Measurements from ENCODE around the gene ARHGEF40. TPM values are rescaled to one million over a fixed set of nuclear protein-coding genes. Genes with fewer than 3 reads are reported as not detected.
A peak's percentile ranks its signal among the peaks of the same experiment; 100 is the strongest.

Gene ARHGEF40
- total RNA-seq, 1 experiment from 2014 or later, result 26.0 TPM

DNA sequence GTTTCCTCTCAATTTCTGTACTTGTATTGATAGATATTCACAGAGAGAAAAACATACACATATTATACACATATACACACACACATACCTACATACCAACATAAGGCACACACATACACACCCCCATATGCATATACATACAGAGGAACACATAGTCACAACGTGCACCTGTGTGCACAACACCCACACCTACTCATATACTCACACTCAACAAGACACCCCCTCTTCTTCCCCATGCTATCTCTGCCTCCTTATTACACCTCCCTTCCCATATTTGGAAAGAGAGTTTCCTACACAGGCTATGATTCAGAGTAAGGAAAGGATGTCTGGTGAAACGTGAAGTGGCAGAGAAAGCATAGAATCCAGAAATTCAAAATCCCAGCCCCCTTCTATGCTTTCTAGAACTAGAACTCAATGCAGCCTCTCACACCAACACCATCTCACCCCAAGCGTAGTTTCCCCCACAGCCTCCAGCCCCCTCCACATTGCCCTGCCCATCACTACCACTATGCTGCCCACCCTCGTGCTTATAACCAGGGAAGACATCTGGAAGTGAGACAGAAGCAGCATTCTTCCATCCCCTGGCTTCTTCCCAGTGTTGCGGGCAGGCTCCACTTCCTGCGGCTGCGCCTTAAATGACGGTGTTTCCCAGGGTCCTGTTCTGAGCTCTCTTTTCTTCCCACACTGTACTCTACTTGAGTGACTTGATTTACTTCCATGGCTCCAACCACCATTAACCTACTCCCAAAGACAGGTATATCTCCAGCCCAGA is 10.1 kb upstream of the ARHGEF40 start:
- DNase-seq (ENCODE audit: low read depth), result peak; percentile 69

DNA sequence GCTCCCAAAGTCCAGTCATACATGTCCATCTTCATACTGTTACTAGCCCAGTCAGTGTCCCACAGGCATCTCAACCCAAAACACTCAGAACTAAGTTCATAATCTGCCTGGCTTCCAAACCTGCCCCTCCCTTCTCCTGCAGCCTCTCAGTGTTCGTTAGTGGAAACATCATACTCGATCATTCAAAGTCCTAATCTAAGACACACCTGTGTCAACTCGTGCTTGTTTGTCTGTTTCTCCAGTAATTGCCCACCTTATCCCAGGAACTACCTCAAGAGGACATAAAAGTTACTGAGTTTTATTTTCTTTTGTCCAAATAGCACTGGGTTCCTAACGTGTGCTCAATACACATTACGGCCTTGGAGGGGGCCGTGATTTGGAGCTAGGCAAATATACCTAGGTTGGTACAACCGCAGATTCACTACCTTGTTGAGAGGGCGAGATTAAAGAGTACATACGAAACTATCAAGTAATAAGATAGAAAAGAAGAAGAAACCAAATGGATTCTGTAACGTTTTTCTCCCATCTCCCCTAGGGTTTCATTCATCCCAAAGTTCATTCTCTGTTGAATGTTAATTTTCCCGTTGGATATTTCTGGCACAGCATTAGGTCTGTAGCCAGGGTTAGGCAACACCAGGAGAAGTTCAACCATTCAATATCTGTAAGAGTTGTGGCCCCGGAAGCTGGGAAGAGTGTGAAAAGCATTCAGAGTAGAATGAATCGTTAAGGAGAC is 9.3 kb upstream of the ARHGEF40 start:
- no peak for DNase-seq (ENCODE audit: low read depth)

DNA sequence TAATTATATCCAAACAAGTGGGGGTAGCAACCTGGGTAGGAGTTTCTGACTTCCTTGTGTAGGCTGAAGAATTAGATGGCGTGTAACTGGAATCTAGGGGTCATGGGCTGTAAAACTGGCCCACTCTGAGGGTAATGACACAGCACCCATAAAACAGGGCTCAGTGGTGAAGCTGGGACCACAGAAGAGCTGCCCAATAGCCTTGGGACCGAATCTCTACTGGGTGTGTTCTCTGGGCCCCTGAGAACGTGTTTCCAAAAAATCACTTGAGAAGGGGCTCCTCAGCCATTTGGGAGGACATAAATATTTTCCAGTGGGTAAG is 8.8 kb upstream of the ARHGEF40 start:
- DNase-seq (ENCODE audit: low read depth), result no peak

DNA sequence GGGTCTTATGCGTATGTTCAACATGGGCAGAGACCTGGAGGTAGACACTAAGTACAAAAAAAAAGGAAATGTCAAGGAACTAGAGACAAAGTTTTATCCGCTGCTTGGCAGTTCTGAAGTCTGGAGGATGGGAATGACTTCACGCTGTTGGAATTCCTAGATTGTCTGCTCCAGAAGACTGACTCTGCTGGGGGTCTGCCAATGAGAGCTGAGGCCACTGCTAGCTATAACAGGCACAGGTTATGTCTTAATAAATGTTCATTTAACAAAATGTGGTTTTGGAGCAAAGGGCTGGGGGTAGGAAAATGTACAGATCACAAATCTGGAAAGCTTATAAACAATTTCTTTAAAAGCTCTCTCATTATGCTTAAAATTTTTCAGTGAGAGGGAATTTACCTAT is 6.6 kb upstream of the ARHGEF40 start:
- DNase-seq (ENCODE audit: low read depth), result peak; percentile 76

DNA sequence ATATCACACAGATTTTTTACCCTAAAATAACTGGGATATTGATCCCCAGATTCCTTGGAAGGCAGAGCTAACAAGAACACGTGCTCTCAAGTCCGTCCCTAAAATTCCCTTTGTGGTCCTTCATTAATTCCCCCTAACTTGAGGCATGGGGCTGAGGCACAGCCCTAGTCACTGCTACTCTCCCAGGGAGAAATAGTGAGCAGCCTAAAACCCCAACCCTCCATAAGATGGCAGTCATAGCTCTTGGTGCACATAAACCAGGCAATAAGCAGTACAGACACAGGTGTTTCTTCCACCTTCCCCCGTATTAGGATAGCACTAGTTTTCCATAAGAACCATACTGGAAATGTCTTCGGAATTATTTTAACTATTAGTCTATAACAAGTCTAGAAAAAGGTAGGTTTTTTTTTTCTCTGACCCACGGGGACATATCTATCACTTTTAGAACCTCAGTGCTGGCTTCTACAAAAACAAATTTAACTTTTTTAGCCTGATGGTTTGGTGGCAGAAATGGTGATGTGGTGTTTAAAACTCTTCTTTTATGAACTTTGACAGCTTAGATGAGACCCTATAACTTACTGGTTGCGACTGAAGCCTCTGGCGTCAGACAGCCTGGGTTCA is 3.1 kb upstream of the ARHGEF40 start:
- no peak for DNase-seq (ENCODE audit: low read depth)

DNA sequence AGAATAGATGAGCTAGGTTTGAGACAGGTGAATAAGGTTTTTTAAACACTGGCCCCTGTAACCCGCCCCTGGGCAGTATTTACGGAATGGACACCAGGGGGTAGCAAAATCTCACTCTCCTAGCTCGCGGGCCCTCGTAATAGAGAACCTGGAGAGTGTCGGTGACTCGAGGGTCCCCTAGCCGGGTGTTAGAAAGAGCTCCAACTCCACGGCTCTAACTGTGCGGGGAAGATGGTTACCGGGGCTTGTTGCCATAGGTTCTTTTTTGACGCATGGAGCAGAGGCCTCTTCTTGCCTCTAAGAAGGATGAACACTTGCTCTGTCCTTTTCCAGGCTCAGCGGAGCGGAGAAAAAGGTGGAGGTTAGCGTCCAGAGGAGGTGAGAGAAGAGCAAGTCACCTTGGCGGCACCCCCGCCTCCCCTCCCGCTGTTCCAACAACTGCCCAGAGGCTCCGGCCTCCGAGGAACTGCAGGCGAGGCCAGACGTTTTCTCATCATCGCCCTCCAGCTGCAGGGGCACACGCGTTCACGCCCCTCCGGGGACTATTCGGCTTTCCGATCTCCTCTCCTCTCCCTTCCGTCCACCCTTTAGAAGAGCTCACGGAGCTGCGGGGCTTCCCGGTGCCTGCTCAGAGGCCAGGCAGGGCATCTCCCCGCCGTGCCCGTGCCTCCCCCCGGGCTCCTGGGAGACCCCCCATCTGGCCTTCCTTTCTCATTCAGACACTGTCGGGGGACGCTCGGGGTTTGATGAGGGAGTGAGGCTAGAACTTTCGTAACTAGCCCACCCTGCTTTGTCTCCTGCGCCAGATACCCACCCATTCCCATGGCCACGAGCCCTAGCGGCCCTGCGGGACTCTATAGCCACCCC is 1.4 kb upstream of the ARHGEF40 start:
- peak; percentile 56 for DNase-seq (ENCODE audit: low read depth)

DNA sequence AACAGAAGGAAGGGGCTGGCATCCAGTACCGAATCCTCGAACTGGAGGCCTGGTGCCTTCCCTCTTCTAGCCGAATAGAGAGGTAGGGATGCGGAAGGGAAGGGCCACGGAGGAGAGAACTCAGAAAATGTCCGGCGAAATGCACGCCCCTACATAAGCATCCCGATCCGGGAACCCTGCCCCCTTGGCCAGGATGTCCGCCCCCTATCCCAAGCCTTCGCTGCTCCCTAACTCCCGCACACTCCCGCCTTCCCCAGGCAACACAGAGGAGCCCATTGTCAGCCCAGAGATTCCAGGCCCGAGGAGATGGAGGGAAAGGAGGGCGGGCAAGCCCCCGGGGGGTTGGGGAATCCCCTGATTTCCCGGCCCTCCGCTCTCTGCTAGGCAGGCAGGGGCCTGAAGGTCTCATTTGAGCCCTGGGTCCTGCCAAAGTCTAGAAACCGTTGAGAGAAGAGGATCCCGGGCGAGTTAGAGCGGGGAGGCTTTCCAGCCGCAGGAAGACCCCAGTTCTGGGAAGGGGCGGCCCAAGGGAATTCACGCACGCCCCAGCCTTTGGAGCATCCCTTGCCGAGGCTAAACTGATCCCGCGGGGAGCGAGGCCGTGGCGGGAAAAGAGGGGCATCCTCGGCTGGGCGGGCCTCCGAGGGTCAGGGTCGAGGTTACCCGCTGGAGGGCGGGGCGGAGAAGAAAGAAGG is 569 bp upstream of the ARHGEF40 start:
- DNase-seq (ENCODE audit: low read depth), result peak; percentile 62

DNA sequence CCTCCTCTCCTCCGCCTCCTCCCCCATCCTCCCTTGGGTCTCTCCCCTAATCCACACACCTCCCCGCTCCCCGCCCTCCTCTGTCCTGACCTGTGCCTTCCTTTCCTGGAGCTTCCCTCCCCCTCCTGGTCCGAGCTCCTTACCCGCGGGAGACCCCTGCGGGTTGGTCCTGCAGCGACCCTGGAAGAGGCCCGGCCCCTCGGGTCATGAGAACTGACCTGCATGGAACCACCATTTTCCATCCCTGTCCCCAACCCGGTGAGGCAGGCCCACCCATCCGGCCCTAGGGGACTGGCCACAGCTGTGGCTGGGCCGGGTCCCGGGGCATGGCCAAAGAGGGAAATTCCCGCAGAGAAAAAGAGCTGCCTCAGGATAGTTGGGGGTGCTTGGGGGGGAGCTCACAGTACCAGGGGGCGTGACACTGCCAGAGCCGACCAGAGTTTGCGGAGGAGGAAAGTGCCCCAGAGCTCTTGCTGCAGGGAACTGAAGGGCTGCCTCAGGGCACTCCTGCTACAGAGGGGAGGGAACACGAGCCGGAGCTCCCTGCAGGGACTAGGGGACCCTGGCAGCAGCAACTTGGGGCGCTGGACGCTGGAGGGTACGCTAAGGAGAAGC is 613 bp downstream of the ARHGEF40 start:
- DNase-seq (ENCODE audit: low read depth), result peak; percentile 70

DNA sequence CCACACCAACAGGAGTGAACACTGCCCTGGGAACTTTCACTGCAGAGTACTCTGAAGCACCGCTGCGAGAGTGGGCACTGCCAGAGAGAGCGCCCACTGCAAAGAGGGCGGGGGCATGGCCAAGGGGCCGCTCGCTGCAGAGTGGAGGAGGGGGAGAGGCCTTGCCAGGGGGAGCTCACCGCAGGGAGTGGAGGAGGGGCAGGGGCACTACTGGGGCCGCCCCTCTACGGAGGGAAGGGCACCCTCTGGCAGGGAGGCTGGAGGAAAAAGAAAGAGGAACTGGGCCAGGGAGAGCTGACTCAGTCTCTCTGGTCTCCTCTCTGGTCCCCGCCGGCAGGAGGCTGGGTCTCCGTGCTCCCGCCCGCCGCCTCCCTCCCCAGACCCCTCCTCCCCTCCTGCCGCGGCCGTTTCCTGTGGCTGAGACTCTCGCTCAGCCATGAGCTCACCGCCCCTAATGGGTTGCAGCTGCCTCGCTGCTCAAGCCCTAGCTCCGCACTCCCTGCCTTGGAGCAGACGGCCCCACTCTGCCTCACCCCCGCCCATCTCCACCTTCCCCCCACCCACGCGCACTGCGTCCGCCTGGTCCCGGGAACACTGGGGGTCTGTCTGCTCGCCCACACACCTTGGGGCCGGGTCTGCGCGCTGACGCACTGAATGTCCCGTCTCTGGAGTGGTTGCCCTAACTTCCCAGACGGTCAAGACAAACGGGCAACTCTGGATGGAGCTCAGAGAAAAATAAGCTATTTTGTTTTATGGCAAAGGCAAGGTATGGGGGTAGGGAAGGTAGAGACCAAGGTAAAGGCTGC is 1.3 kb downstream of the ARHGEF40 start:
- peak; percentile 95 for DNase-seq (ENCODE audit: low read depth)

DNA sequence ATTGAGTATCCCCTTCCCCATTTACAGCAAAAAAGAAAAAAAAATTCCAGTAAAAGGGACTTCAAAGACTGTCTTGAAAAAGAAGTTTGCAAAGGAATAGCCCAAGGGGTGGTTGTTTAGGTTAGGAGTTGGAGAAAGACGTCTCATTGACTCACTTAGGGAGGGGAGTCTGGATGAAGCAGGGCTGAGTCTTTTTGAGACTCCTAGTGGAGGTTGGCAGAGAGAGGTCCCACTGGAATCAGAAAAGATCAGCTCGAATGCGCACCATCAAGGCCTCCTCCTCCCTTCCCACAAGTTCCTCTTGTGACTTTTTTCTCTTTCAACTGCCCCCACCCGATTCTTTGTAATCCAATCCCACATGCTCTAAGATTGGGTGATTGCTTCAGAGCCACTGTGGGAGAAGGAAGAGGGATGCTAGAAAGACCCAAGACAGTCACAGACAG is 1.9 kb downstream of the ARHGEF40 start:
- DNase-seq (ENCODE audit: low read depth), result peak; percentile 72

DNA sequence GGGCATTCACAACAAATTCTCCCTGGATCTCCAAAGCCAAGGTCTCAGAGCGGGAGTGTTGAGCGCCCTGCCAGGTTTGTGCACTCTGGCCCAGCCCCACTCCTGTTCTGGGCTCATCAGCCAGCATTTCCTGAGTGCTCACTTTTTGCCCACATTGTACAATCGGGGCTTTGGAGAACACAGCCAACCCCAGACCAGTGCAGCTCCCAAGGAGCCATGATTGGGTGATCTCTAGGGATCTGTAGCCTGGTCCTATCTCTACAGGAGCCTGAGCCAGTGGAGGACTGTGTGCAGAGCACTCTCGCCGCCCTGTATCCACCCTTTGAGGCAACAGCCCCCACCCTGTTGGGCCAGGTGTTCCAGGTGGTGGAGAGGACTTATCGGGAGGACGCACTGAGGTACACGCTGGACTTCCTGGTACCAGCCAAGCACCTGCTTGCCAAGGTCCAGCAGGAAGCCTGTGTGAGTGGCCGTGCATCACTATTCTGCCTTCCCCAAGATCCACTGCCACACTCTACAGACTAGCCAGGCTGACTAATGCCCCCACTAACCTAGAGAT is 2.8 kb downstream of the ARHGEF40 start:
- no peak for DNase-seq (ENCODE audit: low read depth)

DNA sequence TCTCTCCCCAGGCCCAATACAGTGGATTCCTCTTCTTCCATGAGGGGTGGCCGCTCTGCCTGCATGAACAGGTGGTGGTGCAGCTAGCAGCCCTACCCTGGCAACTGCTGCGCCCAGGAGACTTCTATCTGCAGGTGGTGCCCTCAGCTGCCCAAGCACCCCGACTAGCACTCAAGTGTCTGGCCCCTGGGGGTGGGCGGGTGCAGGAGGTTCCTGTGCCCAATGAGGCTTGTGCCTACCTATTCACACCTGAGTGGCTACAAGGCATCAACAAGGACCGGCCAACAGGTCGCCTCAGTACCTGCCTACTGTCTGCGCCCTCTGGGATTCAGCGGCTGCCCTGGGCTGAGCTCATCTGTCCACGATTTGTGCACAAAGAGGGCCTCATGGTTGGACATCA is 3.8 kb downstream of the ARHGEF40 start:
- no peak for DNase-seq (ENCODE audit: low read depth)

DNA sequence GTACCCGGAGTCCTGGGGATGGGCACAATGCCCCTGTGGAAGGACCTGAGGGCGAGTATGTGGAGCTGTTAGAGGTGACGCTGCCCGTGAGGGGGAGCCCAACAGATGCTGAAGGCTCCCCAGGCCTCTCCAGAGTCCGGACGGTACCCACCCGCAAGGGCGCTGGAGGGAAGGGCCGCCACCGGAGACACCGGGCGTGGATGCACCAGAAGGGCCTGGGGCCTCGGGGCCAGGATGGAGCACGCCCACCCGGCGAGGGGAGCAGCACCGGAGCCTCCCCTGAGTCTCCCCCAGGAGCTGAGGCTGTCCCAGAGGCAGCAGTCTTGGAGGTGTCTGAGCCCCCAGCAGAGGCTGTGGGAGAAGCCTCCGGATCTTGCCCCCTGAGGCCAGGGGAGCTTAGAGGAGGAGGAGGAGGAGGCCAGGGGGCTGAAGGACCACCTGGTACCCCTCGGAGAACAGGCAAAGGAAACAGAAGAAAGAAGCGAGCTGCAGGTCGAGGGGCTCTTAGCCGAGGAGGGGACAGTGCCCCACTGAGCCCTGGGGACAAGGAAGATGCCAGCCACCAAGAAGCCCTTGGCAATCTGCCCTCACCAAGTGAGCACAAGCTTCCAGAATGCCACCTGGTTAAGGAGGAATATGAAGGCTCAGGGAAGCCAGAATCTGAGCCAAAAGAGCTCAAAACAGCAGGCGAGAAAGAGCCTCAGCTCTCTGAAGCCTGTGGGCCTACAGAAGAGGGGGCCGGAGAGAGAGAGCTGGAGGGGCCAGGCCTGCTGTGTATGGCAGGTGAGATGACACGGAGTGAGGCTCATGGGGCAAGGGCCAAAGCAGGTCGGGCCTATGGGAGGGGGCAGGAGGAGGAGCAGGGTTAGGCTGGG is 4.5 kb downstream of the ARHGEF40 start:
- DNase-seq (ENCODE audit: low read depth), result no peak

DNA sequence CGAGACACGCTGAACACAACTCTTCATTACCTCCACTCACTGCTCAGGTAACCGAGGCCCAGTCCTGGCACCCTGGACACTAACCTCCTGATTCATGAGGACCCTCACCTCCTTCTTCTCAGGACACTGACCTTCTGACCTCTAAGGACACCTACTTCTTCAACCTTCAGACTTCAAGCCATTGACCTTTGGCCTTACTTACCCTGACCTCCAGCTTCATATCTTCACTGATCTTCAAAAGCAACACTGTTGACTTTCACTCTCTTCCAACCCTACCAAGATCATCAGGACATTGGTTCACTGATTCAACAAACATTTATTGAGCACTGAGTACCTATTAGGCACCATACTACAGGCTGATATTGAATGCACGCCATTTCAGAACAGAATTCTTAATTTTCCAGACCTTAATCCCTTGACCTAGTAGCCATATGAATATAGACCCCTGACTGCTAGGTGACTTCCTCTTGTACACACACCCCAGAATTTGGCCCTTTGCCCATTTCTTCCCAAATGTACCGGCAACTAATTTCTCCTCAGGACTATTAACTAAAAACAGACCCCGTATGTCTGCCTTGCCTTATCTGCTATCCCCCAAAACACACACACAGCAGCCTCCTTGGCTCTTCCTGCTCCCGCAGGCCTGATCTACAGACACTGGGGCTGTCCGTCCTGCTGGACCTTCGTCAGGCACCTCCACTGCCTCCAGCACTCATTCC is 5.8 kb downstream of the ARHGEF40 start:
- DNase-seq (ENCODE audit: low read depth), result no peak

DNA sequence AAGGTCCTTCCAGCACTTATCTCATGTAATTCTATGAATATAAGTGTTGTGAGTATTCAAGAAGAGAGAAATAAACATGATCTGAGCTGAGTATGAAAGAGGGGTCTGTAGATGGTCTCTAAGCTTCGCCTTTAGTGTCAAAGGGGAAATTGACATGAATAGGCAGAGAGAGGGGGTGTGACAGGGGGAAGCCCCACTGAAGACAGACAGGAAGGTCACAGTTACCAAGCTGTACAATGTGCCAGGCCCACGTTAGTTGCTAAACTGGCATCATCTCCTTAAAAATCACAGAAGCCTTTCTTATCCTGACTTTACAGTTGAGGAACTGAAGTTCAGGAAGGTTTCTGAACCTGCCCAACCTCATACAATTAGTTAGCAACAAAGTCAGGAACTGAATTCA is 7.6 kb downstream of the ARHGEF40 start:
- no peak for DNase-seq (ENCODE audit: low read depth)

DNA sequence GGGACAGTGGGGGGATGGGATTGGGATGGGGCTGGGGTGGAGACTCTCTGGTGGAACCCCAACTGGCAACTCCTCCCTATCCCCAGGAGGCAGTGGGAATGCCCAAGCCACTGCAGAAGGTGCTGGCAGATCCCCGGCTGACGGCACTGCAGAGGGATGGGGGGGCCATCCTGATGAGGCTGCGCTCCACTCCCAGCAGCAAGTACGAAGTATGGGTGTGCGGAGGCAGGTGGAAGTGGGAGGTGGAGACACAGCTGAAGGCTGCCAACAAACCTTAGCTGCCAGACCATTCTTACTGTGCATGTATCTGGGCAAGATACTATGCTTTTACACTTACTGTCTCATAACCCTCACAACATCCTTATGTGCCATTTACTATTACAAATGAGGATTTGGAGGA is 8.2 kb downstream of the ARHGEF40 start:
- no peak for DNase-seq (ENCODE audit: low read depth)

DNA sequence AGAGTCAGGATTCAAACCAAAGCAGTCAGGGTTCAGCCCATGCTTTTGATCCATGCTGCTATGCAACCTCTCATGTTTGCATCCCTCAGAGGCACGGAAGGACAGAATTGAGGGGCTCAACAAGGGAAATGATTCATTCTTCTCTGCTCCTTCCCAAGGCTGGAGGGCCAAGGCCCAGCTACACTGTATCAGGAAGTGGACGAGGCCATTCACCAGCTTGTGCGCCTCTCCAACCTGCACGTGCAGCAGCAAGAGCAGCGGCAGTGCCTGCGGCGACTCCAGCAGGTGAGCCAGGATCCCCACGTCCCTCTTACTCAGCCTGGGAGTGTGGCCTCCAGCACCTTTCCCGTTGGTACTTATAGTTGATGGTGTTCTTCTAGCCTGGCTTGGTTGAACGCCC is 8.6 kb downstream of the ARHGEF40 start:
- no peak for DNase-seq (ENCODE audit: low read depth)

DNA sequence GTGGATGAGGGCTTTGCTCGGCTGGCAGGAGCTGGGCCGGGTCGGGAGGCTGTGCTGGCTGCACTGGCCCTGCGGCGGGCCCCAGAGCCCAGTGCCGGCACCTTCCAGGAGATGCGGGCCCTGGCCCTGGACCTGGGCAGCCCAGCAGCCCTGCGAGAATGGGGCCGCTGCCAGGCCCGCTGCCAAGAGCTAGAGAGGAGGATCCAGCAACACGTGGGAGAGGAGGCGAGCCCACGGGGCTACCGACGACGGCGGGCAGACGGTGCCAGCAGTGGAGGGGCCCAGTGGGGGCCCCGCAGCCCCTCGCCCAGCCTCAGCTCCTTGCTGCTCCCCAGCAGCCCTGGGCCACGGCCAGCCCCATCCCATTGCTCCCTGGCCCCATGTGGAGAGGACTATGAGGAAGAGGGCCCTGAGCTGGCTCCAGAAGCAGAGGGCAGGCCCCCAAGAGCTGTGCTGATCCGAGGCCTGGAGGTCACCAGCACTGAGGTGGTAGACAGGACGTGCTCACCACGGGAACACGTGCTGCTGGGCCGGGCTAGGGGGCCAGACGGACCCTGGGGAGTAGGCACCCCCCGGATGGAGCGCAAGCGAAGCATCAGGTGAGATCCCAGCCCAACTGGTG is 11.5 kb downstream of the ARHGEF40 start:
- no peak for DNase-seq (ENCODE audit: low read depth)
